H1 (cell line): ENCODE data around the gene GRAMD1B. TPM values are rescaled to one million over a fixed set of nuclear protein-coding genes. Genes with fewer than 3 reads are reported as not detected.

ENCODE experiments used
- CTCF ChIA-PET: fragments of 300-600 bp; sonication (Branson Sonifier 250); formaldehyde crosslinking; loops from one replicate; lab custom pipeline; 2021; ENCODE audit not compliant: partially characterized antibody; lab: Charles Lee
- POLR2A ChIA-PET: fragments of 300-600 bp; sonication (Branson Sonifier 250); formaldehyde crosslinking; loops from one replicate; lab custom pipeline; 2021; ENCODE audit warnings: inconsistent platforms; ENCODE audit not compliant: partially characterized antibody; lab: Charles Lee
- DNase-seq, 2 experiments: peaks; one replicate each; pipeline versions ENCODE4 v3.0.0 to v3.0.0-alpha.2; 2010 to 2022; ENCODE audit warnings: low spot score in 2 of 2, low read depth in 1 of 2, mixed read lengths in 1 of 2
- FAIRE-seq: peaks from 2 replicates; lab custom pipeline; 2011; peaks lifted over from hg19 to GRCh38; lab: Jason Lieb, UNC
- H2AFZ ChIP-seq: 2 replicates; pipeline ENCODE4 v1.8.1; 2012; ENCODE audit warnings: low read length, inconsistent platforms
- H2AK5ac ChIP-seq: 2 replicates; pipeline ENCODE4 v1.6.1; 2013; ENCODE audit warnings: low read depth, low read length
- H2BK120ac ChIP-seq: replicated peaks from 2 replicates; pipeline ENCODE3; 2013; ENCODE audit warnings: low read depth, low read length, inconsistent platforms
- H2BK12ac ChIP-seq: 2 replicates; pipeline ENCODE4 v1.6.1; 2013; ENCODE audit warnings: low read depth, low read length
- H2BK15ac ChIP-seq: 2 replicates; pipeline ENCODE4 v1.6.1; 2013; ENCODE audit warnings: low read length
- H2BK20ac ChIP-seq: 2 replicates; pipeline ENCODE4 v1.6.1; 2013; ENCODE audit warnings: low read length
- H2BK5ac ChIP-seq: 2 replicates; pipeline ENCODE4 v1.6.1; 2013; ENCODE audit warnings: low read depth, low read length
- H3K14ac ChIP-seq: 2 replicates; pipeline ENCODE4 v1.6.1; 2013; ENCODE audit warnings: inconsistent platforms; ENCODE audit not compliant: insufficient read length
- H3K18ac ChIP-seq: 2 replicates; pipeline ENCODE4 v1.6.1; 2013; ENCODE audit warnings: low read length; ENCODE audit errors: extremely low read depth
- H3K23ac ChIP-seq: 2 replicates; pipeline ENCODE4 v1.6.1; 2013; ENCODE audit warnings: inconsistent platforms; ENCODE audit not compliant: insufficient read length
- H3K23me2 ChIP-seq: 2 replicates; pipeline ENCODE4 v1.6.1; 2013; ENCODE audit warnings: low read depth, low read length
- H3K27ac ChIP-seq: 2 replicates; pipeline ENCODE4 v1.6.1; 2011; ENCODE audit warnings: low read depth, low read length, inconsistent platforms
- H3K27me3 ChIP-seq, 4 experiments: replicated peaks in 1 of 4; 1 replicate in 1 of 4; 2 replicates in 3 of 4; pipeline versions ENCODE4 v1.6.1 to v1.8.1; 2011 to 2013; ENCODE audit warnings: low read length in 3 of 4, mild to moderate bottlenecking in 3 of 4, inconsistent platforms in 2 of 4, mixed read lengths in 2 of 4, moderate library complexity in 1 of 4; ENCODE audit not compliant: control insufficient read depth in 3 of 4, insufficient read depth in 3 of 4; ENCODE audit errors: extremely low read depth in 1 of 4
- H3K36me3 ChIP-seq, 4 experiments: 2 replicates each; pipeline versions ENCODE4 v1.6.1 to v1.8.1; 2011 to 2013; ENCODE audit warnings: mild to moderate bottlenecking in 4 of 4, low read length in 3 of 4, moderate library complexity in 2 of 4, control low read depth in 1 of 4, inconsistent platforms in 1 of 4; ENCODE audit not compliant: insufficient read depth in 4 of 4, control insufficient read depth in 2 of 4
- H3K4ac ChIP-seq: replicated peaks from 2 replicates; pipeline ENCODE3; 2013; ENCODE audit warnings: low read length, low read depth, mixed read lengths, inconsistent platforms; ENCODE audit not compliant: insufficient read length
- H3K4me1 ChIP-seq, 4 experiments: replicated peaks in 1 of 4; 1 replicate in 1 of 4; 2 replicates in 3 of 4; pipeline versions ENCODE4 v1.6.1 to v1.8.1; 2011 to 2013; ENCODE audit warnings: low read length in 3 of 4, inconsistent platforms in 2 of 4, mixed read lengths in 1 of 4; ENCODE audit not compliant: insufficient read depth in 4 of 4, control insufficient read depth in 3 of 4
- H3K4me2 ChIP-seq, 2 experiments: 2 replicates each; pipeline versions ENCODE4 v1.6.1 to v1.8.1; 2011 to 2013; ENCODE audit warnings: low read depth in 2 of 2, low read length in 2 of 2, control low read depth in 1 of 2, inconsistent platforms in 1 of 2, mild to moderate bottlenecking in 1 of 2; ENCODE audit not compliant: insufficient read depth in 1 of 2
- H3K4me3 ChIP-seq, 4 experiments: fragments of 200-600, 300-600 bp in 1 of 4; sonication (generic), shearing (Covaris generic), sonication (Bioruptor Twin) in 1 of 4; 2 replicates each; pipeline versions ENCODE4 v1.5.1 to v1.8.1; 2011 to 2016; ENCODE audit warnings: low read length in 4 of 4, low read depth in 3 of 4, control low read depth in 2 of 4, inconsistent platforms in 2 of 4, mild to moderate bottlenecking in 2 of 4, mixed read lengths in 1 of 4, moderate library complexity in 1 of 4; ENCODE audit not compliant: insufficient read depth in 2 of 4; ENCODE audit errors: extremely low read depth in 1 of 4
- H3K56ac ChIP-seq: replicated peaks from 2 replicates; pipeline ENCODE3; 2013; ENCODE audit warnings: low read depth, mild to moderate bottlenecking, mixed read lengths, low read length, inconsistent platforms; ENCODE audit not compliant: insufficient read length
- H3K79me1 ChIP-seq: 2 replicates; pipeline ENCODE4 v1.6.1; 2013; ENCODE audit warnings: low read depth, low read length, control low read depth
- H3K79me2 ChIP-seq, 2 experiments: 2 replicates each; pipeline versions ENCODE4 v1.6.1 to v1.8.1; 2012 to 2013; ENCODE audit warnings: low read length in 2 of 2, mild to moderate bottlenecking in 2 of 2, inconsistent platforms in 1 of 2; ENCODE audit not compliant: insufficient read depth in 2 of 2, control insufficient read depth in 1 of 2
- H3K9ac ChIP-seq, 4 experiments: replicated peaks in 1 of 4; 1 replicate in 1 of 4; 2 replicates in 3 of 4; pipeline versions ENCODE4 v1.6.1 to v1.8.1; 2011 to 2013; ENCODE audit warnings: low read depth in 3 of 4, low read length in 3 of 4, control low read depth in 2 of 4, mild to moderate bottlenecking in 2 of 4, moderate library complexity in 2 of 4, inconsistent platforms in 1 of 4; ENCODE audit errors: extremely low read depth in 1 of 4
- H3K9me3 ChIP-seq, 2 experiments: 2 replicates each; pipeline versions ENCODE4 v1.6.1 to v1.8.1; 2012 to 2013; ENCODE audit warnings: mild to moderate bottlenecking in 2 of 2, moderate library complexity in 2 of 2, control low read depth in 1 of 2, inconsistent platforms in 1 of 2, low read depth in 1 of 2, low read length in 1 of 2, mixed read lengths in 1 of 2; ENCODE audit not compliant: insufficient read depth in 2 of 2
- H4K20me1 ChIP-seq, 2 experiments: replicated peaks in 1 of 2; 2 replicates each; pipeline versions ENCODE3 to v1.8.1; 2011 to 2013; ENCODE audit warnings: inconsistent platforms in 2 of 2, low read length in 2 of 2, mild to moderate bottlenecking in 1 of 2; ENCODE audit not compliant: insufficient read depth in 2 of 2, control insufficient read depth in 1 of 2
- H4K5ac ChIP-seq: 2 replicates; pipeline ENCODE4 v1.6.1; 2013; ENCODE audit warnings: low read length, low read depth, mixed read lengths, inconsistent platforms; ENCODE audit not compliant: insufficient read length
- H4K8ac ChIP-seq: 2 replicates; pipeline ENCODE4 v1.8.0; 2013; ENCODE audit warnings: mild to moderate bottlenecking, moderate library complexity, low read length, inconsistent platforms; ENCODE audit not compliant: insufficient read depth; ENCODE audit errors: extremely low read depth
- H4K91ac ChIP-seq: replicated peaks from 2 replicates; pipeline ENCODE3; 2013; ENCODE audit warnings: low read length, mixed read lengths, inconsistent platforms; ENCODE audit not compliant: insufficient read length
- ASH2L ChIP-seq: fragments of 200-600, 300-600 bp; sonication (generic); IDR thresholded peaks from one replicate; pipeline ENCODE4 v1.7.1; 2017; ENCODE audit warnings: low read length
- CREB1 ChIP-seq: IDR thresholded peaks from 2 replicates; pipeline ENCODE4 v1.6.1; 2012; ENCODE audit warnings: inconsistent platforms
- CTBP2 ChIP-seq: IDR thresholded peaks from 2 replicates; pipeline ENCODE4 v1.7.0; 2011; ENCODE audit warnings: borderline replicate concordance, mild to moderate bottlenecking, moderate library complexity, mixed read lengths, low read length; ENCODE audit not compliant: insufficient read depth, insufficient read length
- GABPA ChIP-seq: IDR thresholded peaks from 2 replicates; pipeline ENCODE4 v1.6.1; 2011; ENCODE audit warnings: mild to moderate bottlenecking, low read length, moderate library complexity, borderline replicate concordance; ENCODE audit not compliant: insufficient read depth
- HDAC2 ChIP-seq, 2 experiments: fragments of 300-600 bp in 1 of 2; sonication (generic) in 1 of 2; IDR thresholded peaks; 2 replicates each; pipeline ENCODE4 v1.6.1; 2011 to 2012; ENCODE audit warnings: low read depth in 2 of 2, low read length in 2 of 2, mild to moderate bottlenecking in 2 of 2, moderate library complexity in 2 of 2, borderline replicate concordance in 1 of 2, inconsistent platforms in 1 of 2
- JUN ChIP-seq: IDR thresholded peaks from 2 replicates; pipeline ENCODE4 v1.6.1; 2011; ENCODE audit warnings: low read depth, mild to moderate bottlenecking, improper control_type of control experiment, low read length
- MAFK ChIP-seq: IDR thresholded peaks from 2 replicates; pipeline ENCODE4 v1.6.1; 2012; ENCODE audit warnings: low read depth, mild to moderate bottlenecking, improper control_type of control experiment, low read length
- NRF1 ChIP-seq: IDR thresholded peaks from 2 replicates; pipeline ENCODE4 v1.6.1; 2011; ENCODE audit warnings: mild to moderate bottlenecking, low read depth, low read length, improper control_type of control experiment
- POLR2A ChIP-seq, 2 experiments: IDR thresholded peaks; 1 replicate in 1 of 2; 2 replicates in 1 of 2; pipeline ENCODE4 v1.6.1; 2011; ENCODE audit warnings: low read depth in 2 of 2, low read length in 2 of 2, mild to moderate bottlenecking in 2 of 2; ENCODE audit errors: control extremely low read depth in 1 of 2
- POU5F1 ChIP-seq: IDR thresholded peaks from 2 replicates; pipeline ENCODE4 v1.6.1; 2011; ENCODE audit warnings: low read depth, mild to moderate bottlenecking, low read length, moderate library complexity
- SRF ChIP-seq: IDR thresholded peaks from 2 replicates; pipeline ENCODE4 v1.6.1; 2011; ENCODE audit warnings: mild to moderate bottlenecking, low read depth, low read length, moderate library complexity
- TAF1 ChIP-seq: IDR thresholded peaks from 2 replicates; pipeline ENCODE4 v1.6.1; 2011; ENCODE audit warnings: mild to moderate bottlenecking, low read depth, low read length
- TAF7 ChIP-seq: optimal IDR thresholded peaks from 2 replicates; pipeline ENCODE3; 2011; ENCODE audit warnings: low read depth, mild to moderate bottlenecking, inconsistent platforms, low read length, moderate library complexity, borderline replicate concordance
- YY1 ChIP-seq: IDR thresholded peaks from 2 replicates; pipeline ENCODE4 v1.6.1; 2011; ENCODE audit warnings: low read depth, mild to moderate bottlenecking, low read length
- polyA plus RNA-seq, 7 experiments: library from polyadenylated mRNA; depleted of rRNA in 3 of 7; stranded (reverse) in 5 of 7; unstranded in 2 of 7; fragments of >200 nt in 5 of 7; fragments of 200-250 nt in 2 of 7; gene quantifications; 1 replicate in 5 of 7; 2 replicates in 1 of 7; 4 replicates in 1 of 7; pipeline versions ENCODE4 v1.2.1 to v1.2.3, GENCODE V29; 2011 to 2013; ENCODE audit warnings: missing spikeins in 2 of 7, mixed read lengths in 2 of 7
- total RNA-seq: library from RNA; stranded (reverse); fragmentation: NEBNext Ultra II Directional; extraction: Animal tissue kit (Norgen Biotek cat#: 25700); gene quantifications from 2 replicates; pipeline ENCODE4 v1.2.1, GENCODE V29; 2021
- TF ChIP-seq, protein P1 (sequence below): IDR thresholded peaks from 2 replicates; pipeline ENCODE4 v1.6.1; 2011; ENCODE audit warnings: low read length, improper control_type of control experiment

Gene GRAMD1B
- total and polyA plus RNA-seq, 2 of the 8 experiments (the other 6 are each of a cell fraction or from before 2014, with no cell fraction given), result 10.1 to 21.2 TPM

DNA sequence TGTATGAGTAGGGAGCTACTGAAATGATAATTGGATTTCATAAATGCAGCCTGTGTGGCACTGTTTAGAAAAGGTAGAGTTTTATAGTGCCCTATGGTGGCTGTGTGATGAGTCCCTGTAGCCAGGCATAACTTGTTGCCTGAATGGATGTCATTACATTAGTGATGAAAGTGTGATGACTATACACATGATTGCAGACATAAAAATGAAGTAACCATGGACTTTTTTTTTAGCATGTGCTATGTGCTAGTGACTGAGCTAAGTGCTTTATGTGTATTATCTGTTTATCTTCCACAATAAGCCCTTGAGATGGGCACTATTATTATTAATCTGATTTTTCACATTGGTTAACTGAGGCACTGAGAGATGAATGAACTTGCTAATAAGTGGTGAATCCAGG is 13.5 kb upstream of the GRAMD1B start:
- Histone ChIP-seq H3K27me3 (no peaks in the 10 kb centered on the region), H2BK120ac (no peak overlapping the region), H3K4me3 (no peak overlapping the region), H4K5ac (no peak overlapping the region), H3K56ac (no peak overlapping the region), H3K4me1 (no peaks in the 10 kb centered on the region), H3K9me3 (no peaks in the 10 kb centered on the region), H2BK12ac (no peak overlapping the region), H3K4me2 (no peak overlapping the region), H3K14ac (no peak overlapping the region), H4K20me1 (no peaks in the 10 kb centered on the region), H2AFZ (no peak overlapping the region), H3K18ac (no peak overlapping the region), H4K8ac (no peak overlapping the region), H2AK5ac (no peak overlapping the region), H3K79me2 (no peaks in the 10 kb centered on the region), H3K36me3 (no peaks in the 10 kb centered on the region), H2BK20ac (no peak overlapping the region), H3K27ac (no peak overlapping the region), H3K23ac (no peak overlapping the region), H3K9ac (no peak overlapping the region), H3K4ac (no peak overlapping the region), H3K79me1 (no peaks in the 10 kb centered on the region), H3K23me2 (peaks cover 1% of the 10 kb centered on the region; the same call in 1 of the 2 replicates), H2BK5ac (no peak overlapping the region), H2BK15ac (no peak overlapping the region), H4K91ac (no peak overlapping the region)
- DNase-seq (no peak), FAIRE-seq (no peak)
- POLR2A ChIA-PET, result interaction anchor here (1.2 kb wide), 1 partner anchor 9 kb away, joined by 3 read pairs; no protein-coding TSS in a partner anchor
- CTCF ChIA-PET, result interaction anchor here (1.0 to 5.4 kb wide), 8 partner anchors 10 to 164 kb away, joined by 3 to 38 read pairs (median 6); no protein-coding TSS in a partner anchor
- TF ChIP-seq CREB1, result no peak
- no peak for TF ChIP-seq YY1
- TF ChIP-seq SRF, result no peak
- TF ChIP-seq TAF7, result no peak
- no peak for TF ChIP-seq TAF1
- no peak for TF ChIP-seq ASH2L
- no peak for TF ChIP-seq HDAC2 (IDR thresholded peaks at IDR 0.05; ENCODE audit: borderline replicate concordance in 1 of 2, low read depth in 2 of 2, low read length in 2 of 2)
- no peak for TF ChIP-seq NRF1
- TF ChIP-seq CTBP2, result no peak
- TF ChIP-seq, protein P1, sequence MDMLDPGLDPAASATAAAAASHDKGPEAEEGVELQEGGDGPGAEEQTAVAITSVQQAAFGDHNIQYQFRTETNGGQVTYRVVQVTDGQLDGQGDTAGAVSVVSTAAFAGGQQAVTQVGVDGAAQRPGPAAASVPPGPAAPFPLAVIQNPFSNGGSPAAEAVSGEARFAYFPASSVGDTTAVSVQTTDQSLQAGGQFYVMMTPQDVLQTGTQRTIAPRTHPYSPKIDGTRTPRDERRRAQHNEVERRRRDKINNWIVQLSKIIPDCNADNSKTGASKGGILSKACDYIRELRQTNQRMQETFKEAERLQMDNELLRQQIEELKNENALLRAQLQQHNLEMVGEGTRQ, result no peak
- TF ChIP-seq POLR2A (IDR thresholded peaks at IDR 0.05; ENCODE audit: control extremely low read depth in 1 of 2, low read depth in 2 of 2, low read length in 2 of 2), result no peak
- TF ChIP-seq POU5F1, result no peak
- no peak for TF ChIP-seq JUN
- TF ChIP-seq MAFK, result no peak
- TF ChIP-seq GABPA, result no peak
